A549 treated with Mapracorat at 1 μM for 4 hours (cell line): ENCODE data around the gene HIF1A. TPM values are rescaled to one million over a fixed set of nuclear protein-coding genes. Genes with fewer than 3 reads are reported as not detected.

ENCODE experiments used
- total RNA-seq: library from RNA; stranded (reverse); fragments of 200-300 nt; extraction: Qiagen RNA extraction; gene quantifications from 5 replicates; pipeline ENCODE4 v1.2.3, GENCODE V29; 2022

Gene HIF1A
- total RNA-seq: 118 to 198 TPM (median 192 TPM) in 5 replicates

DNA sequence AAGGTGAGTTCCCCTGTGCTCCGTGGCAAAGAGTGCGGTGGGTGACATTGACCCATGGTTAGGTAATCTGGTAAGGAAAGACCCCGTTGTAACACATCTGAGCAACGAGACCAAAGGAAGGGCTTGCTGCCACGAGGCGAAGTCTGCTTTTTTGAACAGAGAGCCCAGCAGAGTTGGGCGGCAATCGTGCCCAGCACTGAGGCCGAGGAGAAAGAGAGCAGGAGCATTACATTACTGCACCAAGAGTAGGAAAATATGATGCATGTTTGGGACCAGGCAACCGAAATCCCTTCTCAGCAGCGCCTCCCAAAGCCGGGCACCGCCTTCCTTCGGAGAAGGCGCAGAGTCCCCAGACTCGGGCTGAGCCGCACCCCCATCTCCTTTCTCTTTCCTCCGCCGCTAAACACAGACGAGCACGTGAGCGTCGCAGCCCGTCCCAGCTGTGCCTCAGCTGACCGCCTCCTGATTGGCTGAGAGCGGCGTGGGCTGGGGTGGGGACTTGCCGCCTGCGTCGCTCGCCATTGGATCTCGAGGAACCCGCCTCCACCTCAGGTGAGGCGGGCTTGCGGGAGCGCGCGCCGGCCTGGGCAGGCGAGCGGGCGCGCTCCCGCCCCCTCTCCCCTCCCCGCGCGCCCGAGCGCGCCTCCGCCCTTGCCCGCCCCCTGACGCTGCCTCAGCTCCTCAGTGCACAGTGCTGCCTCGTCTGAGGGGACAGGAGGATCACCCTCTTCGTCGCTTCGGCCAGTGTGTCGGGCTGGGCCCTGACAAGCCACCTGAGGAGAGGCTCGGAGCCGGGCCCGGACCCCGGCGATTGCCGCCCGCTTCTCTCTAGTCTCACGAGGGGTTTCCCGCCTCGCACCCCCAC, at the start of gene HIF1A:
Gene HIF1A (plus strand): TSS at position 684 of the 865 bp plus-strand sequence. CDS start 292 bp downstream, outside the sequence.

DNA sequence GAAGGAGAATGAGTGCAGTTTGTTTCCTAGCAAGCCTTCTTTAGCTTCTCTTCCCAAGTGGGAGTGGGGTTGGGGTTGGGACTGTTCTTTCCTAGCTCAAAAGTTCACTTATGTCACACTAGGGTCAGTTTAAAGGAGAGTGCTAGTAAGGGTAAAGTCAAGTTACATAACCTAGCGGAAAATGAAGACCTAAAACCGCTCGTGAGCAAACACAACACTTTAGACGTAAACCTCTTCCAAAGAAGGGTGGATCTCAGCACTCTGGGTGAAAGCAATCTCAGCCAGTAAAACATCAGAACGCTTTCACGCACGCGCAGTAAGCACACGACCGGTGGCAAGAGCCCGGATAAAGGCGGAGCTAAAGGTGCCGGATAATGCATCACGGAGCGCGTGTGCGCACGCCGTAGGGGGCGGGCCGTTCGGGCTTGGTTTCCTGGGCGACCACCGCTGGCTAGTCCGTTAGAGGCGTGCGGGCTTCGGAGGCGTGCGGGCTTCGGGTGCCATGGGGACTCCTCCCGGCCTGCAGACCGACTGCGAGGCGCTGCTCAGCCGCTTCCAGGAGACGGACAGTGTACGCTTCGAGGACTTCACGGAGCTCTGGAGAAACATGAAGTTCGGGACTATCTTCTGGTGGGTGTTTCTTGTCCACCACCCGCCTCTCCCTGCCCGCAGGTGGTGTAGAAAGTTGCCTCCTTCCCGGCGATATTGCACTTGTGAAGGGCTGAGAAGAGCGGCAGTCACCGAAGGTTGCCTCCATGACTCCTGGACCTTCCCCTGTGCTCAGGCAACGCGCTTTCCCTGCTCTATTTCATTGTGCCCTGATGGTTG, 66.9 kb downstream of the HIF1A start, which contains the start of gene SNAPC1:
Gene SNAPC1 (plus strand): TSS at position 462 of the 828 bp plus-strand sequence. CDS start 41 bp downstream, at position 503.

Other genes starting within 250 kb of the HIF1A start
- 10.4 to 15.8 TPM (median 13.0 TPM) in 5 replicates for gene SNAPC1, start 66.9 kb downstream of the HIF1A start, total RNA-seq
- gene SYT16, start 117.2 kb downstream of the HIF1A start, total RNA-seq: 0.02 to 0.24 TPM (median 0.15 TPM) in 5 replicates